Measurements from ENCODE around the gene SLC17A1.

Gene SLC17A1

DNA sequence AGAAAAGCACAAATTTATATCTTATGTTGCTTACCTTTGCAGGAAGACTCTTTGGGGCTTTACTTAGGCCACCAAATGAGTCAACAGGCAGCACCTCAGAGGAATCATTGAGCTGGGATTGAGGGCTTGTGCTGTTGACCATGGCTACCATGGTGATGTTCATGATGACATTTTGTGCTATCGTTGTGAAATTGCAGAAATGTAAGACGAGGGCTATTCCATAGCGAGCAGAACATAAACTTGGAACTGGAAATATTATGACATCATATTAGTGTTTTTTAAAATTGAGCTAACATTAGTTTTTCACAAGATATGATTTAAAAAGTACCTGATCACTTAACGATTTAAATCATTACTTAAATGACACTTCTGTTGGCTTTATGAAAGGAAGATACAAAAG, 30.3 kb upstream of the SLC17A1 start:
- no peak for TF ChIP-seq EZH2phosphoT487 (IDR thresholded peaks at IDR 0.05; ENCODE audit: low read depth)
- TF ChIP-seq, protein P1, sequence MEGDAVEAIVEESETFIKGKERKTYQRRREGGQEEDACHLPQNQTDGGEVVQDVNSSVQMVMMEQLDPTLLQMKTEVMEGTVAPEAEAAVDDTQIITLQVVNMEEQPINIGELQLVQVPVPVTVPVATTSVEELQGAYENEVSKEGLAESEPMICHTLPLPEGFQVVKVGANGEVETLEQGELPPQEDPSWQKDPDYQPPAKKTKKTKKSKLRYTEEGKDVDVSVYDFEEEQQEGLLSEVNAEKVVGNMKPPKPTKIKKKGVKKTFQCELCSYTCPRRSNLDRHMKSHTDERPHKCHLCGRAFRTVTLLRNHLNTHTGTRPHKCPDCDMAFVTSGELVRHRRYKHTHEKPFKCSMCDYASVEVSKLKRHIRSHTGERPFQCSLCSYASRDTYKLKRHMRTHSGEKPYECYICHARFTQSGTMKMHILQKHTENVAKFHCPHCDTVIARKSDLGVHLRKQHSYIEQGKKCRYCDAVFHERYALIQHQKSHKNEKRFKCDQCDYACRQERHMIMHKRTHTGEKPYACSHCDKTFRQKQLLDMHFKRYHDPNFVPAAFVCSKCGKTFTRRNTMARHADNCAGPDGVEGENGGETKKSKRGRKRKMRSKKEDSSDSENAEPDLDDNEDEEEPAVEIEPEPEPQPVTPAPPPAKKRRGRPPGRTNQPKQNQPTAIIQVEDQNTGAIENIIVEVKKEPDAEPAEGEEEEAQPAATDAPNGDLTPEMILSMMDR (IDR thresholded peaks at IDR 0.05; ENCODE audit: low read depth, low read length), result no peak
- H3K4me2 ChIP-seq (ENCODE audit: low read length), result no peak overlapping the region
- H4K20me1 ChIP-seq (ENCODE audit: insufficient read depth, low read length), result no peaks in the 10 kb centered on the region
- H3K9ac ChIP-seq (ENCODE audit: low read length), result no peak overlapping the region
- H3K4me1 ChIP-seq (ENCODE audit: low read length), result no peaks in the 10 kb centered on the region
- no peaks in the 10 kb centered on the region for H3K9me3 ChIP-seq (ENCODE audit: insufficient read depth, low read length)
- no peak overlapping the region for H3K27ac ChIP-seq (ENCODE audit: low read length)
- H3K4me3 ChIP-seq (ENCODE audit: low read length), result no peak overlapping the region
- no peak overlapping the region for H2AFZ ChIP-seq (ENCODE audit: low read depth, low read length)
- H3K79me2 ChIP-seq (ENCODE audit: low read length), result no peaks in the 10 kb centered on the region
- no peaks in the 10 kb centered on the region; the same call in 1 of the 2 replicates for H3K27me3 ChIP-seq (ENCODE audit: low read depth, low read length)
- no peaks in the 10 kb centered on the region for H3K36me3 ChIP-seq (replicated peaks; ENCODE audit: low read depth, low read length)

DNA sequence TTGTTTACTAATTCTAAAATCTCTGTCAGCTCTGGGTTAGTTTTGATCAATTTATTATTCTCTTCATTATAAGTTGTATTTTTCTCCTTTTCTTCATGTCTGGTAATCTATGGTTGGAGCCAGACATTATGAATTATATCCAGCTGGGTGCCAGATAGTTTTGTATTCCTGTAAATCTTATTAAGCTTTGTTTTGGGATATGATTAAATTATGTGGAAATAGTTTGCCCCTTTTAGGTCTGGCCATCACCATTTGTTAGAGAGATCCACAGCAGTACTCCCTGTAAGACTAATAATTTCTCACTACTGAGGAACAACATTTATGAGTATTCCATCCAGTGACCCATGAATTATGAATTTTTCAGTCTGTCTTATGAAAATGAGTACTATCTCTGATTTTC, 20.9 kb upstream of the SLC17A1 start:
- Histone ChIP-seq H3K4me3 (ENCODE audit: low read length) (no peak overlapping the region), H3K4me2 (ENCODE audit: low read length) (no peak overlapping the region), H3K79me2 (ENCODE audit: low read length) (no peaks in the 10 kb centered on the region), H3K4me1 (ENCODE audit: low read length) (no peaks in the 10 kb centered on the region), H3K36me3 (replicated peaks; ENCODE audit: low read depth, low read length) (no peaks in the 10 kb centered on the region), H3K9me3 (ENCODE audit: insufficient read depth, low read length) (no peaks in the 10 kb centered on the region), H4K20me1 (ENCODE audit: insufficient read depth, low read length) (no peaks in the 10 kb centered on the region), H3K9ac (ENCODE audit: low read length) (no peak overlapping the region), H3K27ac (ENCODE audit: low read length) (no peak overlapping the region), H2AFZ (ENCODE audit: low read depth, low read length) (no peak overlapping the region), H3K27me3 (ENCODE audit: low read depth, low read length) (no peaks in the 10 kb centered on the region)
- no peak for TF ChIP-seq EZH2phosphoT487 (IDR thresholded peaks at IDR 0.05; ENCODE audit: low read depth)
- TF ChIP-seq, protein P1 (IDR thresholded peaks at IDR 0.05; ENCODE audit: low read depth, low read length), result no peak

DNA sequence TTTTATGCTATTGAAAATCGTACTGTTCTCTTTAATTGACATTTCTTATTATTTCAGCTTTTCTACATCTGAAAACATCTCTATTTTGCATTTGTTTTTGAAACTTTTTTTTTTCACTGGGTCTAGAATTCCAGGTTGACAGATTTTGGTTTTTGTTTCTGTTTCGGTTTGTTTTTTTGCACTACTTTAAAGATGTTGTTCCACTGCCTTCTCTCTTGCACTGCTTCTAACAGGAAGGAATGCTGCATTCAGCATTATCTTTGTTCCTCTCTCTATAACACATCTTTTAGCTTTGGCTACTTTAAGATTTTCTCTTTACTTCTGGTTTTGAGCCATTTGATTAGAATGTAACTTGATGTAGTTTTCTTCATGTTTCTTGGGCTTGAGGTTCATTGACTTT, 20.1 kb upstream of the SLC17A1 start:
- Histone ChIP-seq H3K4me2 (ENCODE audit: low read length) (no peak overlapping the region), H3K4me1 (ENCODE audit: low read length) (no peaks in the 10 kb centered on the region), H3K27me3 (ENCODE audit: low read depth, low read length) (no peaks in the 10 kb centered on the region), H3K27ac (ENCODE audit: low read length) (no peak overlapping the region), H3K36me3 (replicated peaks; ENCODE audit: low read depth, low read length) (no peaks in the 10 kb centered on the region), H2AFZ (ENCODE audit: low read depth, low read length) (no peak overlapping the region), H3K79me2 (ENCODE audit: low read length) (no peaks in the 10 kb centered on the region), H3K4me3 (ENCODE audit: low read length) (no peak overlapping the region), H3K9ac (ENCODE audit: low read length) (no peak overlapping the region), H3K9me3 (ENCODE audit: insufficient read depth, low read length) (no peaks in the 10 kb centered on the region), H4K20me1 (ENCODE audit: insufficient read depth, low read length) (no peaks in the 10 kb centered on the region)
- TF ChIP-seq EZH2phosphoT487 (IDR thresholded peaks at IDR 0.05; ENCODE audit: low read depth), result no peak
- TF ChIP-seq, protein P1 (IDR thresholded peaks at IDR 0.05; ENCODE audit: low read depth, low read length), result no peak

DNA sequence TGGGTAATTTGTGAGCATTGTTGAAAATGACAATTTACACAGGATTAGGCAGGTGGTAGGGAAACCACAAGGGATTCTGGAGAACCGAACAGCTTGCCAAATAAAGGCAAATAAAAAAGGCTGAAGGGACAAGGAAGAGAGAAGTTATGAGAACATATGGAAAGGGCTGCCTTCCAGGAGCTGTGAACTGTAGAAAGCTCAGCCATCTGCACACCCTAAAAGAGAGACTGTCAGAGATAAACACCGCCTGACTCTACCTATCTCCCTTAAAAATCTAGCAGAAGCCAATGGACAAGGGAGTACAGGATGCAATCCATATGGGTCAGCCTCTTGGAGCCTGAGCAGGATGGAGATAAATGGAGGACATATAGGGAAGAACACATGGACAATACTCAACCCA, 12.7 kb upstream of the SLC17A1 start:
- no peak overlapping the region for H3K4me2 ChIP-seq (ENCODE audit: low read length)

DNA sequence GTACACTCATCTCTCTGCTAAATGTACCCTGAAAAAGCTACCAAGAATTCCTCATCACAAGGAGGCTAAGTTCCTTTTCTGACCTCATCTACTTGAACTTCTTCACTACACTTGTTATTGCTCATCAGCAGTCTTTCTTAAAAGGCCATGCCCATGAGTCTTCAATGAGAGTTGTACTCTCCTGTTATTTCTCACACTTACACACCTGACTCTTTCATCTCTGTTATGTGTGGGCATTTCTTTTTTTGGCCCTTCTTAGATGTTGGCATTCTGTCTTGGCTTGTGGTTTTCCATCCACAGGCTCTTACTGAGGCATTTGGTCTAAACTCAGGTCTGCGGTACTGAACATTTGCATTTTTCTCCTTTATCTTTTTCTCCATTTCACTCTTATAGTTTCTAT, 10.7 kb upstream of the SLC17A1 start:
- H2AFZ ChIP-seq (ENCODE audit: low read depth, low read length), result no peak overlapping the region
- H3K4me1 ChIP-seq (ENCODE audit: low read length), result peaks cover 5% of the 10 kb centered on the region; the same call in 1 of the 2 replicates
- H3K4me2 ChIP-seq (ENCODE audit: low read length), result no peak overlapping the region
- H3K9me3 ChIP-seq (ENCODE audit: insufficient read depth, low read length), result no peaks in the 10 kb centered on the region
- peaks cover 39% of the 10 kb centered on the region for H3K27me3 ChIP-seq (ENCODE audit: low read depth, low read length)
- H3K9ac ChIP-seq (ENCODE audit: low read length), result no peak overlapping the region
- no peaks in the 10 kb centered on the region for H3K36me3 ChIP-seq (replicated peaks; ENCODE audit: low read depth, low read length)
- H3K4me3 ChIP-seq (ENCODE audit: low read length), result no peak overlapping the region
- no peak overlapping the region for H3K27ac ChIP-seq (ENCODE audit: low read length)
- H3K79me2 ChIP-seq (ENCODE audit: low read length), result no peaks in the 10 kb centered on the region
- TF ChIP-seq EZH2phosphoT487 (IDR thresholded peaks at IDR 0.05; ENCODE audit: low read depth), result no peak
- TF ChIP-seq, protein P1 (IDR thresholded peaks at IDR 0.05; ENCODE audit: low read depth, low read length), result no peak
- H4K20me1 ChIP-seq (ENCODE audit: insufficient read depth, low read length), result no peaks in the 10 kb centered on the region

More for the DNA sequence above, 12.7 kb upstream of the SLC17A1 start:
- Histone ChIP-seq H3K4me3 (ENCODE audit: low read length) (no peak overlapping the region), H3K36me3 (replicated peaks; ENCODE audit: low read depth, low read length) (no peaks in the 10 kb centered on the region), H2AFZ (ENCODE audit: low read depth, low read length) (no peak overlapping the region), H3K9ac (ENCODE audit: low read length) (no peak overlapping the region), H3K79me2 (ENCODE audit: low read length) (no peaks in the 10 kb centered on the region), H3K27ac (ENCODE audit: low read length) (no peak overlapping the region), H3K9me3 (ENCODE audit: insufficient read depth, low read length) (no peaks in the 10 kb centered on the region), H3K27me3 (ENCODE audit: low read depth, low read length) (peaks cover 35% of the 10 kb centered on the region), H3K4me1 (ENCODE audit: low read length) (peaks cover 5% of the 10 kb centered on the region; the same call in 1 of the 2 replicates), H4K20me1 (ENCODE audit: insufficient read depth, low read length) (no peaks in the 10 kb centered on the region)
- TF ChIP-seq EZH2phosphoT487 (IDR thresholded peaks at IDR 0.05; ENCODE audit: low read depth), result no peak
